Fibroblast of lung (primary cell): ENCODE data around the gene FAM20B. TPM values are rescaled to one million over a fixed set of nuclear protein-coding genes. Genes with fewer than 3 reads are reported as not detected.
"Not testable (repeated sequence)": the region's sequence is repeated elsewhere in the genome, so short reads cannot be mapped to it uniquely, and the experiment has no call there.

Source experiments
- DNase-seq, 2 donors: peaks; one replicate each; pipeline versions ENCODE4 v3.0.0 to v3.0.0-alpha.2; 2010; ENCODE audit warnings: low read depth in 2 of 2
- H2AFZ ChIP-seq: 2 replicates; pipeline ENCODE4 v1.5.1; 2012; ENCODE audit warnings: low read length, control low read depth, inconsistent platforms
- H3K27ac ChIP-seq: 2 replicates; pipeline ENCODE4 v1.5.1; 2011; ENCODE audit warnings: low read length, control low read depth; ENCODE audit not compliant: insufficient read depth
- H3K27me3 ChIP-seq: 2 replicates; pipeline ENCODE4 v1.5.1; 2011; ENCODE audit warnings: mild to moderate bottlenecking, low read length; ENCODE audit not compliant: control insufficient read depth, insufficient read depth
- H3K36me3 ChIP-seq: 2 replicates; pipeline ENCODE4 v1.5.1; 2011; ENCODE audit warnings: low read length; ENCODE audit not compliant: control insufficient read depth, insufficient read depth
- H3K4me1 ChIP-seq: 2 replicates; pipeline ENCODE4 v1.5.1; 2011; ENCODE audit warnings: low read length; ENCODE audit not compliant: control insufficient read depth, insufficient read depth; ENCODE audit errors: extremely low read depth
- H3K4me2 ChIP-seq: 2 replicates; pipeline ENCODE4 v1.5.1; 2011; ENCODE audit warnings: low read length, control low read depth; ENCODE audit not compliant: insufficient read depth; ENCODE audit errors: extremely low read depth
- H3K4me3 ChIP-seq, 4 experiments: fragments of 200-600 bp in 1 of 4; sonication (generic) in 1 of 4; replicated peaks in 1 of 4; 2 replicates each; pipeline ENCODE4 v1.5.1; 2011 to 2016; ENCODE audit warnings: low read length in 4 of 4, low read depth in 3 of 4, mild to moderate bottlenecking in 3 of 4, control low read depth in 2 of 4, inconsistent platforms in 1 of 4, mixed read lengths in 1 of 4; ENCODE audit not compliant: insufficient read depth in 1 of 4; ENCODE audit errors: control extremely low read depth in 1 of 4
- H3K79me2 ChIP-seq: 2 replicates; pipeline ENCODE4 v1.5.1; 2012; ENCODE audit warnings: mild to moderate bottlenecking, low read length, inconsistent platforms; ENCODE audit not compliant: control insufficient read depth, insufficient read depth
- H3K9ac ChIP-seq: 2 replicates; pipeline ENCODE4 v1.5.1; 2011; ENCODE audit warnings: mild to moderate bottlenecking, low read length, control low read depth; ENCODE audit not compliant: insufficient read depth
- H3K9me3 ChIP-seq: 2 replicates; pipeline ENCODE4 v1.5.1; 2012; ENCODE audit warnings: low read depth, low read length; ENCODE audit not compliant: control insufficient read depth, insufficient read depth
- H4K20me1 ChIP-seq: 2 replicates; pipeline ENCODE4 v1.5.1; 2011; ENCODE audit warnings: low read length; ENCODE audit not compliant: control insufficient read depth, insufficient read depth; ENCODE audit errors: extremely low read depth
- CTCF ChIP-seq, 2 donors: IDR thresholded peaks in 1 of 2; conservative IDR thresholded peaks in 1 of 2; 1 replicate in 1 of 2; 2 replicates in 1 of 2; pipeline ENCODE4 v1.5.1; 2011 to 2012; ENCODE audit warnings: low read length in 2 of 2, control low read depth in 1 of 2, inconsistent platforms in 1 of 2, low read depth in 1 of 2, mild to moderate bottlenecking in 1 of 2
- EZH2 ChIP-seq: IDR thresholded peaks from 2 replicates; pipeline ENCODE4 v1.5.1; 2012; ENCODE audit warnings: low read length, control low read depth, mild to moderate bottlenecking; ENCODE audit errors: missing control alignments
- polyA plus RNA-seq, 2 donors: library from polyadenylated mRNA; depleted of rRNA in 1 of 2; stranded (reverse) in 1 of 2; unstranded in 1 of 2; fragments of >200 nt; gene quantifications; 2 replicates each; pipeline ENCODE4 v1.2.1, GENCODE V29; 2011 to 2012; ENCODE audit warnings: missing spikeins in 1 of 2
- total RNA-seq: library from RNA; depleted of rRNA; stranded (reverse); fragments of >200 nt; gene quantifications from 2 replicates; pipeline ENCODE4 v1.2.1, GENCODE V29; 2014

Gene FAM20B
- total and polyA plus RNA-seq, 2 donors (not counting 1 experiment from before 2014, with no cell fraction given), result 42.1 to 45.2 TPM

- no peak for DNase-seq
- Histone ChIP-seq H3K27ac (no peak overlapping the region), H3K79me2 (no peaks in the 10 kb centered on the region), H4K20me1 (no peaks in the 10 kb centered on the region), H3K4me3 (no peak overlapping the region), H2AFZ (no peak overlapping the region), H3K36me3 (no peaks in the 10 kb centered on the region), H3K4me2 (no peak overlapping the region), H3K4me1 (peaks cover 3% of the 10 kb centered on the region), H3K9me3 (no peaks in the 10 kb centered on the region), H3K9ac (no peak overlapping the region), H3K27me3 (no peaks in the 10 kb centered on the region)
- TF ChIP-seq EZH2 (no peak), CTCF (conservative IDR thresholded peaks at IDR 0.05 in 1 of 2, IDR thresholded peaks at IDR 0.05 in 1 of 2; ENCODE audit: low read depth in 1 of 2, low read length in 2 of 2) (no peak)
These were observed 26.6 kb upstream of the FAM20B start for GRCh38 chr1:178999061-178999460.

- Histone ChIP-seq H4K20me1 (no peaks in the 10 kb centered on the region), H3K9ac (no peak overlapping the region), H2AFZ (no peak overlapping the region), H3K27ac (no peak overlapping the region), H3K79me2 (no peaks in the 10 kb centered on the region), H3K27me3 (no peaks in the 10 kb centered on the region), H3K4me3 (no peak overlapping the region), H3K36me3 (no peaks in the 10 kb centered on the region), H3K4me2 (no peak overlapping the region), H3K9me3 (no peaks in the 10 kb centered on the region), H3K4me1 (peaks cover 3% of the 10 kb centered on the region)
- TF ChIP-seq EZH2 (no peak), CTCF (conservative IDR thresholded peaks at IDR 0.05 in 1 of 2, IDR thresholded peaks at IDR 0.05 in 1 of 2; ENCODE audit: low read depth in 1 of 2, low read length in 2 of 2) (no peak)
- DNase-seq, result no peak
These were observed 24.2 kb upstream of the FAM20B start for GRCh38 chr1:179001451-179001850.

- not testable (repeated sequence) for DNase-seq, H3K27ac ChIP-seq, H3K9me3 ChIP-seq, H3K36me3 ChIP-seq, H4K20me1 ChIP-seq, H3K4me1 ChIP-seq, H3K4me3 ChIP-seq, H3K4me2 ChIP-seq, H3K9ac ChIP-seq, H3K27me3 ChIP-seq, H2AFZ ChIP-seq, H3K79me2 ChIP-seq
These were observed 23.6 kb upstream of the FAM20B start for GRCh38 chr1:179002064-179002463.
